ENCODE data around the gene CFAP107. TPM values are rescaled to one million over a fixed set of nuclear protein-coding genes. Genes with fewer than 3 reads are reported as not detected.

CFAP107 gene, protein sequence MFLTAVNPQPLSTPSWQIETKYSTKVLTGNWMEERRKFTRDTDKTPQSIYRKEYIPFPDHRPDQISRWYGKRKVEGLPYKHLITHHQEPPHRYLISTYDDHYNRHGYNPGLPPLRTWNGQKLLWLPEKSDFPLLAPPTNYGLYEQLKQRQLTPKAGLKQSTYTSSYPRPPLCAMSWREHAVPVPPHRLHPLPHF
- total RNA-seq (not detected), polyA plus RNA-seq (not detected)
- long read RNA-seq, donor 1, result 0 reads
- long read RNA-seq, donor 2, result 0 reads
- long read RNA-seq, donor 3, result 0 reads

DNA sequence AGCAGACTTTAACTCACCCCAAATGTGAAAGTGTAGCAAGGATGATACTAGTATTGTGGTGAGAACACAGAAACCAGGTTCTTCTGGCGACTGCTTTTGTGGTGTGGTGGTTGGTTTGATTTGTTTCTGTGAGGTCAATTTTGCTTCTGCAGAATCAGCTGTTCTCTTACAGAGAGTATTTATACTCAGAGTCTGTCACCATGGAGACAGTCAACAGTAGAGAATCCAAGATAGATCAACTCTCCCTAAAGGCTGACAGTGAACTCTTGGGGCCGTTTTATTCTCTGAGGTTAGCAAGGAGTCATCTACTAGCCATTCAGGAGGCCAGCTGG, at the start of gene CFAP107:
Gene CFAP107 (plus strand): TSS at position 209 of the 332 bp plus-strand sequence. CDS start 231 bp downstream, outside the sequence.
- ATAC-seq (no peak), DNase-seq (no peak)
- WGBS, 2 donors, result 38 to 40% methylated on average over 2 of the region's 2 CpGs
- H3K36me3 ChIP-seq, result no peaks in the 10 kb centered on the region
- peaks cover 0 to 38% (median 25%) of the 10 kb centered on the region in 11 donors for H3K9me3 ChIP-seq
- H3K4me1 ChIP-seq, result no peaks in the 10 kb centered on the region
- no peak within 1 kb of the TSS for H3K4me3 ChIP-seq
- intact Hi-C loops (cut with DNase I), result no loop called here
- H3K27ac ChIP-seq, result no peak within 1 kb of the TSS
- H3K27me3 ChIP-seq, result peaks cover 0 to 41% (median 10%) of the 10 kb centered on the region in 7 donors
- TF ChIP-seq, protein P1, sequence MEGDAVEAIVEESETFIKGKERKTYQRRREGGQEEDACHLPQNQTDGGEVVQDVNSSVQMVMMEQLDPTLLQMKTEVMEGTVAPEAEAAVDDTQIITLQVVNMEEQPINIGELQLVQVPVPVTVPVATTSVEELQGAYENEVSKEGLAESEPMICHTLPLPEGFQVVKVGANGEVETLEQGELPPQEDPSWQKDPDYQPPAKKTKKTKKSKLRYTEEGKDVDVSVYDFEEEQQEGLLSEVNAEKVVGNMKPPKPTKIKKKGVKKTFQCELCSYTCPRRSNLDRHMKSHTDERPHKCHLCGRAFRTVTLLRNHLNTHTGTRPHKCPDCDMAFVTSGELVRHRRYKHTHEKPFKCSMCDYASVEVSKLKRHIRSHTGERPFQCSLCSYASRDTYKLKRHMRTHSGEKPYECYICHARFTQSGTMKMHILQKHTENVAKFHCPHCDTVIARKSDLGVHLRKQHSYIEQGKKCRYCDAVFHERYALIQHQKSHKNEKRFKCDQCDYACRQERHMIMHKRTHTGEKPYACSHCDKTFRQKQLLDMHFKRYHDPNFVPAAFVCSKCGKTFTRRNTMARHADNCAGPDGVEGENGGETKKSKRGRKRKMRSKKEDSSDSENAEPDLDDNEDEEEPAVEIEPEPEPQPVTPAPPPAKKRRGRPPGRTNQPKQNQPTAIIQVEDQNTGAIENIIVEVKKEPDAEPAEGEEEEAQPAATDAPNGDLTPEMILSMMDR (IDR thresholded peaks at IDR 0.05), result no peak

DNA sequence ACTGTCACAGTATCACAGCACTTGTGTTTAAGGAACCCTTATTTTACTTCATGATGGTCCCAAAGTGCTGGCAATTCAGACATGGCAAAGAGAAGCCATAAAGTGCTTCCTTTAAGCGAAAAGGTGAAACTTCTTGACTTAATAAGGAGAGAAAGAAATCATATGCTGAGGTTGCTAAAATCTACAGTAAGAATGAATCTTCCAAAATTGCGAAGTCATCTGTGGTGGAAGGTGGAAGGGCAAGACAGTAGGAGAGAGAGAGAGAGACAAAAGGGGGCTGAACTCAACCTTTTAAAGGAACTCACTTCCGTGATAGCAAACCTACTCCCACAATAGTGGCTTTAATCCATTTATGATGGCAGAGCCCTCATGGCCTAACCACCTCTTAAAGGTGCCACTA, 49.3 kb upstream of the CFAP107 start:
- Histone ChIP-seq H3K4me1 (no peaks in the 10 kb centered on the region), H3K9me3 (peaks cover 0 to 11% (median 0%) of the 10 kb centered on the region in 11 donors), H3K36me3 (no peaks in the 10 kb centered on the region), H3K4me3 (no peak overlapping the region), H3K27ac (no peak overlapping the region), H3K27me3 (peaks cover 0 to 6% (median 0%) of the 10 kb centered on the region in 7 donors)
- TF ChIP-seq, protein P1 (IDR thresholded peaks at IDR 0.05), result no peak
- DNase-seq, result no peak
- 83 to 85% methylated on average over 3 of the region's 3 CpGs for WGBS, 2 donors
- intact Hi-C loops (cut with DNase I), result no loop called here
- ATAC-seq, result no peak

DNA sequence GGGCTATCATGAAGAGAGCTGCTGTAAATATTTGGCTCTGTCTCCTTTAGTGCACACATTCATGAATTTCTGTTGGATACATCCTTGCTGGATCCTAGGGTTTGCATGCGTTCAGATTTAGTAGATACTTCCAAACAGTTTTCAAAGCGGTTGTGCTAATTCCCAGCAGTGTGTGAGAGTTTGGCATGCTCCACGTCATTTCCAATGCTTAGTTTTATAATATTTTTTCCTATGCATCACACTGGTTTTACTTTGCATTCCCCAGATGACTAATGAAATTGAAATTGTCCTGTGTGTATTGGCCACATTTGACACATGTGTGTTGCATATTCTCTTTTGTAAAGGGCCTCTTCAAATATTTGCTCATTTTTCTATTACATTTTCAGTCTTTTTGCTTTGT, 48.6 kb upstream of the CFAP107 start:
- WGBS, 2 donors, result 82 to 83% methylated on average over 3 of the region's 3 CpGs
- H3K36me3 ChIP-seq, result no peaks in the 10 kb centered on the region

DNA sequence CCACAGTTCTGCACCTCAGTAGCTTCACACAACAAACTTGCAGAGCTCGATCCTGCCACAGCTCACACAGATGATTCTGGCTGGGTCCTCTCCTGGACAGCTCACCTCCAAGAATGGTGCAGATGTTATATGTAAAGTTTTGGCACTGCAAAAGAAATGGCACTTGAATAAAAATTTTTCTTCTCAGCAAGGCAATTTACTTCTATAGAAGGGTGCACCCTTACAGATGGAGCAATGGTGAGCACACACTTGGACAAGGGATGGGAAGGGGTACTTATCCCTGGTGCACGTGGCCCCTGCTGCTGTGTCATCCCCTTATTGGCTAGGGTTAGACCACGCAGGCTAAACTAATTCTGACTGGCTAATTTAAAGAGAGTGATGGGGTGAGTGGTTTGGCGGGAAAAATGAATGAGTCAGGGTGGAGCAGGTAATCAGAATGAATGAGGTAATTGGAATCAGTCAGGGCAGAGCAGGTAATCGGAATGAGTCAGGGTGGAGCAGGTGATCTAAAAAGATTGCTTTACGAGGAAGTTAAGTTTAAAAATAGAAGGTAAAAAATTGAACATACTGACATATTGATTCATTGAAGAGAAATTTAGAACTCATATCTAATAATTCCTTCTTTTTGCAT, 42.1 kb upstream of the CFAP107 start:
- H3K27ac ChIP-seq, result no peak overlapping the region
- H3K4me3 ChIP-seq, result no peak overlapping the region
- peaks cover 0 to 35% (median 9%) of the 10 kb centered on the region in 11 donors for H3K9me3 ChIP-seq
- H3K27me3 ChIP-seq, result no peaks in the 10 kb centered on the region
- ATAC-seq (no peak), DNase-seq (no peak)
- intact Hi-C loops (cut with DNase I), result no loop called here
- H3K4me1 ChIP-seq, result no peaks in the 10 kb centered on the region
- H3K36me3 ChIP-seq, result no peaks in the 10 kb centered on the region
- TF ChIP-seq, protein P1 (IDR thresholded peaks at IDR 0.05), result no peak
- 68 to 75% methylated on average over 6 of the region's 6 CpGs for WGBS, 2 donors

More for the DNA sequence above, 48.6 kb upstream of the CFAP107 start:
- peaks cover 0 to 6% (median 0%) of the 10 kb centered on the region in 7 donors for H3K27me3 ChIP-seq
- intact Hi-C loops (cut with DNase I), result no loop called here
- no peaks in the 10 kb centered on the region for H3K4me1 ChIP-seq
- ATAC-seq (no peak), DNase-seq (no peak)
- H3K27ac ChIP-seq, result no peak overlapping the region
- H3K9me3 ChIP-seq, result peaks cover 0 to 11% (median 0%) of the 10 kb centered on the region in 11 donors
- no peak overlapping the region for H3K4me3 ChIP-seq
- TF ChIP-seq, protein P1 (IDR thresholded peaks at IDR 0.05), result no peak
